Left ventricle myocardium inferior (tissue), 1 donor: Measurements from ENCODE around the gene TRMT5. TPM values are rescaled to one million over a fixed set of nuclear protein-coding genes. Genes with fewer than 3 reads are reported as not detected.

Experiments
- DNase-seq: peaks from one replicate; pipeline ENCODE4 v3.0.0-alpha.2; 2020
- H3K27ac ChIP-seq: fragments of 200-600 bp; replicated peaks from 2 replicates; pipeline ENCODE4 v1.8.0; 2021
- H3K27me3 ChIP-seq: fragments of 200-600 bp; 2 replicates; pipeline ENCODE4 v1.8.0; 2021; ENCODE audit warnings: low read depth
- H3K36me3 ChIP-seq: fragments of 200-600 bp; 2 replicates; pipeline ENCODE4 v1.8.0; 2021
- H3K4me1 ChIP-seq: fragments of 200-600 bp; 2 replicates; pipeline ENCODE4 v1.8.0; 2021
- H3K4me3 ChIP-seq: fragments of 200-600 bp; 2 replicates; pipeline ENCODE4 v1.8.0; 2021; ENCODE audit warnings: mild to moderate bottlenecking, moderate library complexity
- H3K9me3 ChIP-seq: fragments of 200-600 bp; replicated peaks from 2 replicates; pipeline ENCODE4 v1.8.0; 2021
- intact Hi-C: fragments of 100-400 bp; cut with micrococcal nuclease; formaldehyde crosslinking; loops from one replicate; pipeline ENCODE4 v1.11.0; 2022
- total RNA-seq: library from RNA; stranded (reverse); fragmentation: NEBNext Ultra II Directional; extraction: Animal tissue kit (Norgen Biotek cat#: 25700); gene quantifications from one replicate; pipeline ENCODE4 v1.2.1, GENCODE V29; 2021
- TF ChIP-seq, protein P1 (sequence below): fragments of 200-600 bp; IDR thresholded peaks from 2 replicates; pipeline ENCODE4 v1.8.0; 2021; ENCODE audit warnings: antibody characterized with exemption, mild to moderate bottlenecking, borderline replicate concordance
- donor health status: DM: no; HTN: yes; CAD: no; lungs with severe emphysema.

TRMT5 gene
- total RNA-seq, 1 donor from 2014 or later = 6.7 TPM

- no peak overlapping the region for H3K27ac ChIP-seq
- H3K27me3 ChIP-seq = no peaks in the 10 kb centered on the region
- H3K4me3 ChIP-seq = no peak overlapping the region
- intact Hi-C loops = no loop called here
- H3K4me1 ChIP-seq = no peaks in the 10 kb centered on the region
- TF ChIP-seq, protein P1, sequence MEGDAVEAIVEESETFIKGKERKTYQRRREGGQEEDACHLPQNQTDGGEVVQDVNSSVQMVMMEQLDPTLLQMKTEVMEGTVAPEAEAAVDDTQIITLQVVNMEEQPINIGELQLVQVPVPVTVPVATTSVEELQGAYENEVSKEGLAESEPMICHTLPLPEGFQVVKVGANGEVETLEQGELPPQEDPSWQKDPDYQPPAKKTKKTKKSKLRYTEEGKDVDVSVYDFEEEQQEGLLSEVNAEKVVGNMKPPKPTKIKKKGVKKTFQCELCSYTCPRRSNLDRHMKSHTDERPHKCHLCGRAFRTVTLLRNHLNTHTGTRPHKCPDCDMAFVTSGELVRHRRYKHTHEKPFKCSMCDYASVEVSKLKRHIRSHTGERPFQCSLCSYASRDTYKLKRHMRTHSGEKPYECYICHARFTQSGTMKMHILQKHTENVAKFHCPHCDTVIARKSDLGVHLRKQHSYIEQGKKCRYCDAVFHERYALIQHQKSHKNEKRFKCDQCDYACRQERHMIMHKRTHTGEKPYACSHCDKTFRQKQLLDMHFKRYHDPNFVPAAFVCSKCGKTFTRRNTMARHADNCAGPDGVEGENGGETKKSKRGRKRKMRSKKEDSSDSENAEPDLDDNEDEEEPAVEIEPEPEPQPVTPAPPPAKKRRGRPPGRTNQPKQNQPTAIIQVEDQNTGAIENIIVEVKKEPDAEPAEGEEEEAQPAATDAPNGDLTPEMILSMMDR = no peak
- no peaks in the 10 kb centered on the region for H3K36me3 ChIP-seq
- no peaks in the 10 kb centered on the region for H3K9me3 ChIP-seq
- DNase-seq = no peak
These were observed 45.6 kb downstream of the TRMT5 start for GRCh38 chr14:60935319-60935718.

DNA sequence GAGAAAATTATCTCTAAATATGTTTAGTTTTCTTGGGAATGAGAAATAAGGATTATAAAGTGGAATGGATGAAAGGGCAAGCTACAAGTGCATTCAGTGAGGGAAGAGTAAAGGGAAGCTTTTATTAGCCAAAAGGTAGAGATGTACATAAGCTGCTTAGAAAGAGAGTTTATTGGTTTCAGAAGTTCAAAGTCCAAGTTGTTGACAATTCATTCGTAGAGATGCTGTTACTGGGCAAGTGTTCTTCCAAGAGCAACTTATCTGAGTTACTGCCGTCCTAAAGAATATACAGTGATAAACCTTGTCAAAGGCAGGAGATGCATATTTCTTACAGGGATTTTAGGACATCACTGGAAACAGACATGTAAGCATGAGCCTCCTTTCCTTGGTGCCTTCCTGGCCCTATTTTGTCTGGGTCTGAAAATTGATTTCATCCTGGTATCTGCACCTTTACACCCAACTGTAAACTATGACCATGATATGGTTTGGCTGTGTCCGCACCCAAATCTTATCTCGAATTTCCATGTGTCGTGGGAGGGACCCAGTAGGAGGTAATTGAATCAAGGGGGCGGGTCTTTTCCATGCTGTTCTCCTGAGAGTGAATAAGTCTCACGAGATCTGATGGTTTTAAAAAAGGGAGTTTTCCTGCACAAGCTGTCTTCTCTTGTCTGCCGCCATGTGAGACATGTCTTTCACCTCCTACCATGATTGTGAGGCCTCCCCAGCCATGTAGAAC, 46.8 kb downstream of the TRMT5 start:
- no peaks in the 10 kb centered on the region for H3K36me3 ChIP-seq
- intact Hi-C loops = no loop called here
- no peak for DNase-seq
- H3K4me1 ChIP-seq = no peaks in the 10 kb centered on the region
- no peak overlapping the region for H3K4me3 ChIP-seq
- TF ChIP-seq, protein P1 = no peak
- no peaks in the 10 kb centered on the region for H3K27me3 ChIP-seq
- no peaks in the 10 kb centered on the region for H3K9me3 ChIP-seq
- H3K27ac ChIP-seq = no peak overlapping the region

GRCh38 chr14:60931218-60931617, 49.7 kb downstream of the TRMT5 start:
- Histone ChIP-seq H3K27me3 (no peaks in the 10 kb centered on the region), H3K36me3 (no peaks in the 10 kb centered on the region), H3K9me3 (no peaks in the 10 kb centered on the region), H3K27ac (no peak overlapping the region), H3K4me3 (no peak overlapping the region), H3K4me1 (no peaks in the 10 kb centered on the region)
- no peak for DNase-seq
- TF ChIP-seq, protein P1 = no peak
- intact Hi-C loops = no loop called here

DNA sequence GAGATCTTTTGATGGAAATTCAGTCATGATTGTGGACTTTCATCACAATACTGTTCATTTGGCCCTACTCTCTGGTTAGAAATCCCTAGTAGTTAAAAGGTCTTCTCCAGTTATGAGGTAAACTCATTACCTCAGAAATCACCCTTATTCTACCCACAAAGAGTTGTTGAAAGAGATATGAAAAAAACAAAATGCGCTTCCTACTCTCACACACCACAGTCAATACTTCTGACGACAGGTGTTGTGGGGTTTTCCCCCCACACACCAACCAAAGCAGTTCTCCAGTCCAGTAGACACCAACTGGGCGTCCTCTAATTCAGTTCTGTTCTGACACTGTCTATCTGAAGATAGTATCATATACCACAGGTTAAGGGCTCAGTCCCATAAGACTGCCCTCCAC, 54.9 kb downstream of the TRMT5 start:
- TF ChIP-seq, protein P1 = no peak
- Histone ChIP-seq H3K4me1 (no peaks in the 10 kb centered on the region), H3K27ac (no peak overlapping the region), H3K4me3 (no peak overlapping the region), H3K36me3 (no peaks in the 10 kb centered on the region), H3K27me3 (no peaks in the 10 kb centered on the region), H3K9me3 (no peaks in the 10 kb centered on the region)
- intact Hi-C loops = no loop called here
- no peak for DNase-seq

- H3K36me3 ChIP-seq = no peaks in the 10 kb centered on the region
- intact Hi-C loops = no loop called here
- H3K9me3 ChIP-seq = no peaks in the 10 kb centered on the region
- no peaks in the 10 kb centered on the region for H3K27me3 ChIP-seq
- no peaks in the 10 kb centered on the region for H3K4me1 ChIP-seq
- no peak overlapping the region for H3K27ac ChIP-seq
- no peak overlapping the region for H3K4me3 ChIP-seq
- no peak for DNase-seq
- TF ChIP-seq, protein P1 = no peak
These were observed 55.6 kb downstream of the TRMT5 start for GRCh38 chr14:60925286-60925685.
